NCI-H510A treated with DMSO at 0.1 percent for 48 hours (cell line): ENCODE results near the gene KRTAP5-8.
"Not testable (repeated sequence)": the region's sequence is repeated elsewhere in the genome, so short reads cannot be mapped to it uniquely, and the experiment has no call there.

Source experiments
- DNase-seq: peaks from one replicate; lab custom pipeline; 2025; lab: John Stamatoyannopoulos, UW

Gene KRTAP5-8

DNA sequence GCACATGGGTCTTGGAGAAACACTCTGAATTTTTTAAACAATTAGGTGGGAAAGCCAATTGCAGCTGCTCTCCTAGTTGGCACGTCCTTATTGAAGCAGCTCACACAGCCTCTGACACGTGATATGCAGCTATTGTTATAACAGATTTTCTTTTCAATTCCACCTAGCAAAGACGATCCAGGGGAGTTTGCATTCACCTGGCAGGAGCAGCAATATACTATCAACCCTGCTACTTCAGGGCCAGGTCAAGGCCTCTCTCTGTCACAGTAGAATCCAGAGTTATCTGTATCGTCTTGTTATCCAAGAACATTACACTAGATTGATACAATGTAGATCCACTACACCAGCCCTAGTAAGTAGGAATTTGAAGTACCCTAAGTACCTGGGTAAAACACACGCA, 36.6 kb downstream of the KRTAP5-8 start:
- no peak for DNase-seq

- DNase-seq: no peak
Observed at GRCh38 chr11:71575723-71576424, 38.0 kb downstream of the KRTAP5-8 start.

- not testable (repeated sequence) for DNase-seq
Observed at GRCh38 chr11:71576688-71577465, 39.1 kb downstream of the KRTAP5-8 start.

GRCh38 chr11:71577469-71578004, 39.7 kb downstream of the KRTAP5-8 start:
- DNase-seq: no peak

DNA sequence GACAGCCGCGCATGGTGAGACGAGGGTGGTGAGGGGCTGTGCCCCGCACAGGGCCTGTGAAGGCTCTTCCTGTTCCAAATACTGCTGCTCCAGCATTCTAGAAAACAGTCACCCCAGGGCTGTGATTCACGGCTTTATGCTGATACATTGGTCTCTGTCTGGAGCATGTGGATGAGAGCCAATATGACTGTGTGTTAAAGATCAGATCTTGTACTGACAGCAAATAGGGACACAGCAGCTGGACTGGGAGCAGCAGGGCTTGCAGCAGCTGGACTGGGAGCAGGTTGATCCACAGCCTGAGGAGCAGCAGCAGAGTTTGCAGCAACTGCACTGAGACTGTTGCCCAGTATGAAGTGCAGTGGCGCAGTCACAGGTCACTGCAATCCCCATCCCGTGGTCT, 41.7 kb downstream of the KRTAP5-8 start:
- DNase-seq: not testable (repeated sequence)

GRCh38 chr11:71580057-71581003, 42.5 kb downstream of the KRTAP5-8 start:
- peak; percentile 60 for DNase-seq

DNA sequence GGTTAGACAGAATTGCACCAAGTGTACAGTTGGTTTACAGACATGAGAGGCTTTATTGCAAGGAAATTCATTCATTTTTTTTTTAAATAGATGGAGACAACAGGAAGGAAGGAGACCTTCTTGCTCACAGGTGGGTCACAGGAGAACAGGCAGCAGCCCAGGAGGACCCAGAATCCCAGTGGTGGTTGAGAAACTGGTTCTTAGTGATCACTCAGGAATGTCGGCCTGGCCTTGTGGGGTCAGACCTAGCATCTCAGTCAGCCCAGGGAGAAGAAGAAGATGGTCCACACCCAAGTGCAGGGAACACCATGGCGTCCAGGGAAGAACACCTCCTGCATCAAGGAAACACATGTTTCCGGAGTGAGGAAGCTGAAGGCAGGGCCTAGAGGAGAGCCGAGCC, 44.0 kb downstream of the KRTAP5-8 start:
- no peak for DNase-seq

DNA sequence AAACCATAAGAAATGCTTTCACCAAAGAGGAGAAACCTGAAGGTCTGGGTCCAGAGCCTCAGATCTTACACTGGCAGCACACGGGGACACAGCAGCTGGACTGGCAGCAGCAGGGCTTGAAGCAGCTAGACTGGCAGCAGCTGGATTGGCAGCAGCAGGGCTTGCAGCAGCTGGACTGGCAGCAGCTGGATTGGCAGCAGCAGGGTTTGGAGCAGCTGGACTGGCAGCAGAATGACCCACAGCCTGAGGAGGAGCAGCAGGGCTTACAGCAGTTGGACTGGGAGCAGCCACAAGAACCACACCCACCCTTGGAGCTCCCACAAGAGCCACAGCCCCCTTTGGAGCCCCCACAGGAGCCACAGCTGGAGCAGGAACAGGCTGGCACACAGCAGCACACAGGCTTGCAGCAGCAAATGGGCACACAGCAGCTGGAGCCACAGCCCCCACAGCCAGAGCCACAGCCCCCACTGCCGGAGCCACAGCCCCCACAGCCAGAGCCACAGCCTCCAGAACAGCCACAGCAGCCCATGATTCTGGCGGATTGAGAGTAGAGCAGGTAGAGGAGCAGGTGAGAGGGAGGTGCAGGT, 44.6 kb downstream of the KRTAP5-8 start, which contains the start of gene KRTAP5-11:
Gene KRTAP5-11 (minus strand): TSS at position 567 of the 587 bp plus-strand sequence. CDS start 38 bp downstream, at position 529.
- DNase-seq: no peak

GRCh38 chr11:71582969-71583368, 45.1 kb downstream of the KRTAP5-8 start:
- DNase-seq: not testable (repeated sequence)

DNA sequence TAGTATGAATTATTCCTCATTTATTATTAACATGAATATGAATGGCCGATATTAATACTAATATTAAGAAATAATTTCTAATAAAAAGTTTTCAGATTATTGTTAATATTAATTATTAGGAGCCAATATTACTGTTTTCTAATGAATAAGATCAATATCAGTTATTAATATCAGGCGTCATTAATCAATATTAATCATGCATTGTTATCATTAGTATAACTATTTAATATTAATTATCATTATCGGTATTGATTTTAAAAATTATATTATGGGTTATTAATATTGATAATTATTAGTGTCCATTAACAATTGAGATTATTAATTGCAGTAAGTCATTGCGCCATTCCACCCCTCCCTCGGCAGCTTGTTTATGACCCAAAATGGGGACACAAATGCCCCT, 47.8 kb downstream of the KRTAP5-8 start:
- DNase-seq: not testable (repeated sequence)

DNA sequence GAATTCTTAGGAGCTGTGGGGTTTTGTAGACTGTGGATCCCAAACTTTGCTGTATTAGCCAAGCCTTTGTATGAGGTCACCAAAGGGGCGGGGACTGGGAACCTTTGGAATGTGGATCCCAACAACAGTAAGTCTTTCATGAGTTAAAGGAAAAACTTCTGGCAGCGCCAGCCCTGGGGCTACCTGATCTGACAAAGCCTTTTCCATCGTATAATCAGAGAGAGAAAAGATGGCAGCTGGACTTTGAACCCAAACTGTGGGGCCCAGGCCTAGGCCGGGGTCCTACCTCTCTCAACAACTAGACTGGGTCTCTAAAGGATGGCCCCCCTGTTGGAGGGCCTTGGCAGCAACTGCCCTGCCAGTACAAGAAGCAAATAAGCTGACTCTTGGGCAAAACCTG, 50.5 kb downstream of the KRTAP5-8 start:
- DNase-seq: not testable (repeated sequence)
